H1 (cell line): ENCODE measurements around the gene ZSWIM4. TPM values are rescaled to one million over a fixed set of nuclear protein-coding genes. Genes with fewer than 3 reads are reported as not detected.

Source experiments
- ASH2L ChIP-seq: fragments of 200-600, 300-600 bp; sonication (generic); IDR thresholded peaks from one replicate; pipeline ENCODE4 v1.7.1; 2017; ENCODE audit warnings: low read length
- CHD1 ChIP-seq: IDR thresholded peaks from 2 replicates; pipeline ENCODE4 v1.6.1; 2012; ENCODE audit warnings: low read depth, low read length, improper control_type of control experiment
- EGR1 ChIP-seq: IDR thresholded peaks from 2 replicates; pipeline ENCODE4 v1.6.1; 2011; ENCODE audit warnings: low read depth, low read length, borderline replicate concordance
- JUN ChIP-seq: IDR thresholded peaks from 2 replicates; pipeline ENCODE4 v1.6.1; 2011; ENCODE audit warnings: low read depth, mild to moderate bottlenecking, improper control_type of control experiment, low read length
- POU5F1 ChIP-seq: IDR thresholded peaks from 2 replicates; pipeline ENCODE4 v1.6.1; 2011; ENCODE audit warnings: low read depth, mild to moderate bottlenecking, low read length, moderate library complexity
- polyA plus RNA-seq, 7 experiments: library from polyadenylated mRNA; depleted of rRNA in 3 of 7; stranded (reverse) in 5 of 7; unstranded in 2 of 7; fragments of >200 nt in 5 of 7; fragments of 200-250 nt in 2 of 7; gene quantifications; 1 replicate in 5 of 7; 2 replicates in 1 of 7; 4 replicates in 1 of 7; pipeline versions ENCODE4 v1.2.1 to v1.2.3, GENCODE V29; 2011 to 2013; ENCODE audit warnings: missing spikeins in 2 of 7, mixed read lengths in 2 of 7
- total RNA-seq: library from RNA; stranded (reverse); fragmentation: NEBNext Ultra II Directional; extraction: Animal tissue kit (Norgen Biotek cat#: 25700); gene quantifications from 2 replicates; pipeline ENCODE4 v1.2.1, GENCODE V29; 2021
- TF ChIP-seq, protein P1 (sequence below), 3 experiments: IDR thresholded peaks; 1 replicate in 2 of 3; 2 replicates in 1 of 3; pipeline versions ENCODE4 v1.5.1 to v1.6.1; 2011; ENCODE audit warnings: low read length in 3 of 3, mild to moderate bottlenecking in 3 of 3, inconsistent platforms in 2 of 3, low read depth in 1 of 3, moderate library complexity in 1 of 3; ENCODE audit not compliant: insufficient read depth in 1 of 3; ENCODE audit errors: control extremely low read depth in 1 of 3

Gene ZSWIM4
- total and polyA plus RNA-seq, 2 of the 8 experiments (the other 6 are each of a cell fraction or from before 2014, with no cell fraction given): 12.2 to 31.1 TPM

DNA sequence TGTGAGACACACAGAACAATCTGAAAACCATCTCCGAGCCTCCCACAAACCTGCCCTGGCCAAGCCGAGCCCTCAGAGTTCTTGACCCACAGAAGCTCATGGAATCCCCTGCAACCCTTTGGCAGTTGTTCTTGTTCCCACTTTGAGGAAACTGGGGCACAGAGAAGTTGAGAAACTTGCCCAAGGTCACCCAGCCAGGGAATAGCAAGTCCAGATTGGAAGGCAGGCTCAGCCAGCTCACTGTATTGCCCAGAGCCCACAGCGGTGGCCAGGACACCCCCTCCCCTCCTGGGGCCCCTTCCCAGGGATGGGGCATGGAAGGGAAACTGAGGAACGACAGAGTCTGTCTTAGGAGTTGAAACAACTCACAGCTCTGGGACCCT, 1.8 kb downstream of the ZSWIM4 start (continued):
- TF ChIP-seq, protein P1, sequence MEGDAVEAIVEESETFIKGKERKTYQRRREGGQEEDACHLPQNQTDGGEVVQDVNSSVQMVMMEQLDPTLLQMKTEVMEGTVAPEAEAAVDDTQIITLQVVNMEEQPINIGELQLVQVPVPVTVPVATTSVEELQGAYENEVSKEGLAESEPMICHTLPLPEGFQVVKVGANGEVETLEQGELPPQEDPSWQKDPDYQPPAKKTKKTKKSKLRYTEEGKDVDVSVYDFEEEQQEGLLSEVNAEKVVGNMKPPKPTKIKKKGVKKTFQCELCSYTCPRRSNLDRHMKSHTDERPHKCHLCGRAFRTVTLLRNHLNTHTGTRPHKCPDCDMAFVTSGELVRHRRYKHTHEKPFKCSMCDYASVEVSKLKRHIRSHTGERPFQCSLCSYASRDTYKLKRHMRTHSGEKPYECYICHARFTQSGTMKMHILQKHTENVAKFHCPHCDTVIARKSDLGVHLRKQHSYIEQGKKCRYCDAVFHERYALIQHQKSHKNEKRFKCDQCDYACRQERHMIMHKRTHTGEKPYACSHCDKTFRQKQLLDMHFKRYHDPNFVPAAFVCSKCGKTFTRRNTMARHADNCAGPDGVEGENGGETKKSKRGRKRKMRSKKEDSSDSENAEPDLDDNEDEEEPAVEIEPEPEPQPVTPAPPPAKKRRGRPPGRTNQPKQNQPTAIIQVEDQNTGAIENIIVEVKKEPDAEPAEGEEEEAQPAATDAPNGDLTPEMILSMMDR (IDR thresholded peaks at IDR 0.05; ENCODE audit: control extremely low read depth in 1 of 3, insufficient read depth in 1 of 3, low read depth in 1 of 3, low read length in 3 of 3): no peak
- TF ChIP-seq EGR1 (no peak), ASH2L (no peak), POU5F1 (no peak), JUN (no peak), CHD1 (no peak)
